ENCODE measurements around the gene CLEC10A. TPM values are rescaled to one million over a fixed set of nuclear protein-coding genes. Genes with fewer than 3 reads are reported as not detected.

Gene CLEC10A
- polyA plus RNA-seq, 3 donors, result 22.7 to 69.4 (median 61.9) TPM

DNA sequence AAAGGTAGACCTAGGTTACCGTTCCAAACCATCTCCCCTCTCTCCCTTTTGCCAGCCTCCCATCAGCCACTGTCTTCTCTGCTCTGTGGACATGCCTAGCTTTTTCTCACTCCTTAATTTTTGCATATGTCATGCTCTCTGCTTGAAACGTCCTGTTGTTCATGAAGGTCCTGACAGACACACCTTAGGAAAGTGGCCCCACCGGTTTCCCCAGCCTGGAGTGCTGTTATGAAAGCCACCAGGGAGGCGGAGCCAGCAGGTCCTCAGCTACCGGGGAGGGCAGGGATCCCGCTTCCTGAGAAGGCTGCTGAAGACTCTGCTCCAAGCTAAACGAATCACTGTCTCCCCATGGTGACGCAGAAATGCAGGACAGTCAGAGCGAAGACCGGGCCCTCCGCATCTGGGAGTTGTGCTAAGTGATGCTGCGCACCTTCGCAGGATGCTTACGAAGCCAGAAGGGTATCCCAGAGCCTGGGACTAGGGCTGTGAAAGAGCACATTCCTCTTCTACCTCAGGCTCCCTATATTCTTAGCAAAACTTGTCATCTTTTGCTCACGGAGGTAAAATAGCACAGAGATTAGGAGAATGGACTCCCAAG is 33.8 kb downstream of the CLEC10A start:
- H3K4me1 ChIP-seq (ENCODE audit: control insufficient read depth in 1 of 2, insufficient read depth in 2 of 2, low read length in 2 of 2), result peaks cover 43 to 46% of the 10 kb centered on the region in 2 donors
- Mint-ChIP-seq H3K27me3 (ENCODE audit: low read depth in 3 of 3) (peaks cover 41 to 50% (median 49%) of the 10 kb centered on the region in 3 donors), H3K36me3 (peaks cover 0 to 1% of the 10 kb centered on the region in 2 donors), H3K4me3 (peak overlapping the region; percentile 71 to 92), H3K4me1 (peaks cover 34% of the 10 kb centered on the region), H3K27ac (peak overlapping the region in 6 of 7 donors; percentile 26 to 89 (median 66)), H3K9me3 (peaks cover 0 to 11% (median 4%) of the 10 kb centered on the region in 7 donors)
- H3K27me3 ChIP-seq (ENCODE audit: control insufficient read depth in 2 of 2, insufficient read depth in 2 of 2, low read length in 2 of 2), result peaks cover 32 to 44% of the 10 kb centered on the region in 2 donors
- peaks cover 0 to 4% of the 10 kb centered on the region in 2 donors for H3K9me3 ChIP-seq (replicated peaks in 1 of 2; ENCODE audit: control insufficient read depth in 1 of 2, insufficient read depth in 1 of 2, low read length in 2 of 2)
- 9% methylated on average over 13 of the region's 15 CpGs for whole genome bisulfite sequencing (ENCODE audit: insufficient coverage)
- H3K27ac ChIP-seq (ENCODE audit: low read depth in 1 of 2, low read length in 2 of 2), result no peak overlapping the region
- H3K4me2 ChIP-seq (replicated peaks; ENCODE audit: extremely low read depth, low read length, poor library complexity, severe bottlenecking), result peak overlapping the region; percentile 73
- peaks cover 4% of the 10 kb centered on the region for H4K20me1 ChIP-seq (ENCODE audit: insufficient read depth, low read length)
- TF ChIP-seq, protein P1, sequence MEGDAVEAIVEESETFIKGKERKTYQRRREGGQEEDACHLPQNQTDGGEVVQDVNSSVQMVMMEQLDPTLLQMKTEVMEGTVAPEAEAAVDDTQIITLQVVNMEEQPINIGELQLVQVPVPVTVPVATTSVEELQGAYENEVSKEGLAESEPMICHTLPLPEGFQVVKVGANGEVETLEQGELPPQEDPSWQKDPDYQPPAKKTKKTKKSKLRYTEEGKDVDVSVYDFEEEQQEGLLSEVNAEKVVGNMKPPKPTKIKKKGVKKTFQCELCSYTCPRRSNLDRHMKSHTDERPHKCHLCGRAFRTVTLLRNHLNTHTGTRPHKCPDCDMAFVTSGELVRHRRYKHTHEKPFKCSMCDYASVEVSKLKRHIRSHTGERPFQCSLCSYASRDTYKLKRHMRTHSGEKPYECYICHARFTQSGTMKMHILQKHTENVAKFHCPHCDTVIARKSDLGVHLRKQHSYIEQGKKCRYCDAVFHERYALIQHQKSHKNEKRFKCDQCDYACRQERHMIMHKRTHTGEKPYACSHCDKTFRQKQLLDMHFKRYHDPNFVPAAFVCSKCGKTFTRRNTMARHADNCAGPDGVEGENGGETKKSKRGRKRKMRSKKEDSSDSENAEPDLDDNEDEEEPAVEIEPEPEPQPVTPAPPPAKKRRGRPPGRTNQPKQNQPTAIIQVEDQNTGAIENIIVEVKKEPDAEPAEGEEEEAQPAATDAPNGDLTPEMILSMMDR (IDR thresholded peaks at IDR 0.05), result peak; percentile 65
- intact Hi-C loops (cut with micrococcal nuclease), result loop anchor here in 1 of 2 donors (2.0 kb wide), 1 partner anchor 251 kb away; no protein-coding TSS in a partner anchor
- H2AFZ ChIP-seq (ENCODE audit: insufficient read depth, low read depth, low read length, poor library complexity, severe bottlenecking), result peak overlapping the region; percentile 55
- H3K4me3 ChIP-seq (replicated peaks in 1 of 3; ENCODE audit: low read depth in 2 of 3, low read length in 3 of 3), result peak overlapping the region; percentile 21 to 65 (median 33)
- no peaks in the 10 kb centered on the region for H3K79me2 ChIP-seq (ENCODE audit: insufficient read depth, low read length)
- H3K9ac ChIP-seq (ENCODE audit: insufficient read depth, low read length, poor library complexity, severe bottlenecking), result no peak overlapping the region
- peak in 1 of 3 donors; percentile 32 for DNase-seq
- H3K36me3 ChIP-seq (replicated peaks in 1 of 2; ENCODE audit: control insufficient read depth in 1 of 2, insufficient read depth in 2 of 2, low read length in 2 of 2), result no peaks in the 10 kb centered on the region

DNA sequence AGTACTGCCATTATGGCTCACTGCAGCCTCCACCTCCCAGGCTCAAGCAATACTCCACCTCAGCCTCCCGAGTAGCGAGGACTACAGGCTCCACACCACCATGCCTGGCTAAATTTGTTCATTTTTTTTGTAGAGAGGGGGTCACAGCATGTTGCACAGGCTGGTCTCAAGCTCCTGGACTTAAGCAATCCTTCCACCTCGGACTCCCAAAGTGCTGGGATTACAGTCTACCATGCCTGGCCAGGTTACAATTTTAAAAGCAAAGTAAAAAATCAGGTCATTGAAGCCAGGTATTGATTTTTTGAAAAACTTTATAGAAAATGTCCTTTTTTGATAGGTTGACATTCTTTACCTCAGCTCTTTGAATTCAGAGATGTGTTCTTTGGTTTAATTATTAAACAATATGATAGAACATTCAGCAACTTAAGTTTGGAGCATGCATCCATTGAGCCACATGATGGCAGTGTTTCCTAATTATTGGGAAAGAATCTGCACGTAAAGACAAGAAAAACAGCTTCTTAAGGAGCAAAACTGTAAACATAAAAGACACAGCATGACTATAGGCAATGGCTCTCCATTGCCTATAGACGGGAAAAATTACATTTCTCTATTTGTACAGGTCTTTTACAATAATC is 34.4 kb downstream of the CLEC10A start:
- Mint-ChIP-seq H3K9me3 (peaks cover 0 to 11% (median 4%) of the 10 kb centered on the region in 7 donors), H3K27me3 (ENCODE audit: low read depth in 3 of 3) (peaks cover 41 to 56% (median 49%) of the 10 kb centered on the region in 3 donors), H3K4me1 (peaks cover 34% of the 10 kb centered on the region), H3K27ac (peak overlapping the region in 2 of 7 donors; percentile 6 to 58), H3K4me3 (peak overlapping the region in 1 of 2 donors; percentile 92), H3K36me3 (peaks cover 1 to 4% of the 10 kb centered on the region in 2 donors)
- no peak overlapping the region for H3K9ac ChIP-seq (ENCODE audit: insufficient read depth, low read length, poor library complexity, severe bottlenecking)
- intact Hi-C loops (cut with micrococcal nuclease), result loop anchor here (1.0 to 2.0 kb wide), 3 partner anchors 129 to 251 kb away; no protein-coding TSS in a partner anchor
- H3K9me3 ChIP-seq (replicated peaks in 1 of 2; ENCODE audit: control insufficient read depth in 1 of 2, insufficient read depth in 1 of 2, low read length in 2 of 2), result peaks cover 0 to 4% of the 10 kb centered on the region in 2 donors
- H3K36me3 ChIP-seq (replicated peaks in 1 of 2; ENCODE audit: control insufficient read depth in 1 of 2, insufficient read depth in 2 of 2, low read length in 2 of 2), result no peaks in the 10 kb centered on the region
- 40% methylated on average over 2 of the region's 5 CpGs for WGBS (ENCODE audit: insufficient coverage)
- H3K4me3 ChIP-seq (replicated peaks in 1 of 3; ENCODE audit: low read depth in 2 of 3, low read length in 3 of 3), result peak overlapping the region in 2 of 3 experiments; percentile 33 to 65
- H3K27me3 ChIP-seq (ENCODE audit: control insufficient read depth in 2 of 2, insufficient read depth in 2 of 2, low read length in 2 of 2), result peaks cover 32 to 46% of the 10 kb centered on the region in 2 donors
- peaks cover 43 to 46% of the 10 kb centered on the region in 2 donors for H3K4me1 ChIP-seq (ENCODE audit: control insufficient read depth in 1 of 2, insufficient read depth in 2 of 2, low read length in 2 of 2)
- H4K20me1 ChIP-seq (ENCODE audit: insufficient read depth, low read length), result peaks cover 4% of the 10 kb centered on the region
- no peaks in the 10 kb centered on the region for H3K79me2 ChIP-seq (ENCODE audit: insufficient read depth, low read length)
- H3K4me2 ChIP-seq (replicated peaks; ENCODE audit: extremely low read depth, low read length, poor library complexity, severe bottlenecking), result peak overlapping the region; percentile 73
- H3K27ac ChIP-seq (ENCODE audit: low read depth in 1 of 2, low read length in 2 of 2), result no peak overlapping the region
- H2AFZ ChIP-seq (ENCODE audit: insufficient read depth, low read depth, low read length, poor library complexity, severe bottlenecking), result peak overlapping the region; percentile 55
- peak; percentile 67 to 71 (median 70) for DNase-seq
- TF ChIP-seq, protein P1 (IDR thresholded peaks at IDR 0.05), result peak; percentile 89
